HUES64 (cell line): ENCODE results near the gene BLM.

Source experiments
- H3K27ac ChIP-seq: 2 replicates; pipeline ENCODE4 v1.7.0; 2013; ENCODE audit warnings: low read depth, low read length, inconsistent platforms
- H3K27me3 ChIP-seq: 2 replicates; pipeline ENCODE4 v1.6.1; 2013; ENCODE audit warnings: mild to moderate bottlenecking, low read length; ENCODE audit not compliant: insufficient read depth
- H3K36me3 ChIP-seq: 2 replicates; pipeline ENCODE4 v1.6.1; 2013; ENCODE audit warnings: mild to moderate bottlenecking, low read length; ENCODE audit not compliant: insufficient read depth
- H3K4me1 ChIP-seq: 2 replicates; pipeline ENCODE4 v1.6.1; 2013; ENCODE audit warnings: mild to moderate bottlenecking, low read length, moderate library complexity; ENCODE audit not compliant: insufficient read depth
- H3K4me3 ChIP-seq: 2 replicates; pipeline ENCODE4 v1.5.1; 2013; ENCODE audit warnings: mild to moderate bottlenecking, low read length, moderate library complexity
- H3K9ac ChIP-seq: 2 replicates; pipeline ENCODE4 v1.6.1; 2013; ENCODE audit warnings: mild to moderate bottlenecking, low read depth, low read length
- H3K9me3 ChIP-seq: 2 replicates; pipeline ENCODE4 v1.6.1; 2013; ENCODE audit warnings: low read depth, low read length; ENCODE audit not compliant: insufficient read depth
- WGBS: fragments of 150-250, 120-280 bp; methylation state at CpG from one replicate; pipeline ENCODE4 v1.1.7; 2013; ENCODE audit warnings: missing lambda C conversion rate; 5-methylcytosine and 5-hydroxymethylcytosine counted together

Gene BLM

GRCh38 chr15:90691982-90692773 lies 25.0 kb upstream of the BLM start:
- H3K9ac ChIP-seq = no peak overlapping the region
- 84% methylated on average over 4 of the region's 4 CpGs for WGBS
- H3K27ac ChIP-seq = no peak overlapping the region
- H3K4me3 ChIP-seq = no peak overlapping the region
- no peaks in the 10 kb centered on the region for H3K27me3 ChIP-seq
- no peaks in the 10 kb centered on the region for H3K36me3 ChIP-seq
- H3K9me3 ChIP-seq = peaks cover 8% of the 10 kb centered on the region; the same call in 1 of the 2 replicates
- no peaks in the 10 kb centered on the region for H3K4me1 ChIP-seq

GRCh38 chr15:90694987-90695386 lies 22.2 kb upstream of the BLM start:
- Histone ChIP-seq H3K27ac (no peak overlapping the region), H3K27me3 (no peaks in the 10 kb centered on the region), H3K4me3 (no peak overlapping the region), H3K36me3 (no peaks in the 10 kb centered on the region), H3K4me1 (no peaks in the 10 kb centered on the region), H3K9me3 (no peaks in the 10 kb centered on the region), H3K9ac (no peak overlapping the region)

- Histone ChIP-seq H3K4me3 (no peak overlapping the region), H3K9me3 (no peaks in the 10 kb centered on the region), H3K4me1 (no peaks in the 10 kb centered on the region), H3K27ac (no peak overlapping the region), H3K27me3 (no peaks in the 10 kb centered on the region), H3K9ac (no peak overlapping the region), H3K36me3 (no peaks in the 10 kb centered on the region)
- WGBS = 94% methylated on average over 1 of the region's 1 CpG
Observed at GRCh38 chr15:90697175-90697574, 20.0 kb upstream of the BLM start.

GRCh38 chr15:90698629-90699028 lies 18.5 kb upstream of the BLM start:
- 90% methylated on average over 3 of the region's 3 CpGs for WGBS
- Histone ChIP-seq H3K4me1 (no peaks in the 10 kb centered on the region), H3K27ac (no peak overlapping the region), H3K9me3 (no peaks in the 10 kb centered on the region), H3K9ac (no peak overlapping the region), H3K27me3 (no peaks in the 10 kb centered on the region), H3K36me3 (no peaks in the 10 kb centered on the region), H3K4me3 (no peak overlapping the region)

GRCh38 chr15:90701048-90701447 lies 16.1 kb upstream of the BLM start:
- no peak overlapping the region for H3K27ac ChIP-seq
- no peaks in the 10 kb centered on the region for H3K4me1 ChIP-seq
- no peaks in the 10 kb centered on the region for H3K36me3 ChIP-seq
- WGBS = 98% methylated on average over 2 of the region's 2 CpGs
- H3K4me3 ChIP-seq = no peak overlapping the region
- H3K27me3 ChIP-seq = no peaks in the 10 kb centered on the region
- no peak overlapping the region for H3K9ac ChIP-seq
- H3K9me3 ChIP-seq = no peaks in the 10 kb centered on the region

GRCh38 chr15:90701880-90702630 lies 15.1 kb upstream of the BLM start:
- Histone ChIP-seq H3K4me3 (no peak overlapping the region), H3K9me3 (no peaks in the 10 kb centered on the region), H3K9ac (no peak overlapping the region), H3K27me3 (no peaks in the 10 kb centered on the region), H3K27ac (no peak overlapping the region), H3K36me3 (no peaks in the 10 kb centered on the region), H3K4me1 (no peaks in the 10 kb centered on the region)
- 94% methylated on average over 8 of the region's 9 CpGs for WGBS

GRCh38 chr15:90703455-90703854 lies 13.7 kb upstream of the BLM start:
- Histone ChIP-seq H3K9ac (no peak overlapping the region), H3K9me3 (no peaks in the 10 kb centered on the region), H3K36me3 (no peaks in the 10 kb centered on the region), H3K27me3 (no peaks in the 10 kb centered on the region), H3K4me3 (no peak overlapping the region), H3K27ac (no peak overlapping the region), H3K4me1 (no peaks in the 10 kb centered on the region)
- 97% methylated on average over 5 of the region's 5 CpGs for WGBS

GRCh38 chr15:90705212-90705611 lies 11.9 kb upstream of the BLM start:
- H3K4me3 ChIP-seq = no peak overlapping the region
- H3K27me3 ChIP-seq = no peaks in the 10 kb centered on the region
- no peak overlapping the region for H3K27ac ChIP-seq
- H3K36me3 ChIP-seq = no peaks in the 10 kb centered on the region
- H3K9me3 ChIP-seq = no peaks in the 10 kb centered on the region
- WGBS = 88% methylated on average over 4 of the region's 4 CpGs
- no peaks in the 10 kb centered on the region for H3K4me1 ChIP-seq
- H3K9ac ChIP-seq = no peak overlapping the region

GRCh38 chr15:90706394-90707327 lies 10.5 kb upstream of the BLM start:
- no peaks in the 10 kb centered on the region for H3K4me1 ChIP-seq
- WGBS = 95% methylated on average over 7 of the region's 7 CpGs
- no peak overlapping the region for H3K4me3 ChIP-seq
- no peak overlapping the region for H3K9ac ChIP-seq
- no peaks in the 10 kb centered on the region for H3K36me3 ChIP-seq
- no peaks in the 10 kb centered on the region for H3K9me3 ChIP-seq
- no peaks in the 10 kb centered on the region for H3K27me3 ChIP-seq
- H3K27ac ChIP-seq = no peak overlapping the region

GRCh38 chr15:90707489-90707888 lies 9.7 kb upstream of the BLM start:
- H3K9ac ChIP-seq = no peak overlapping the region
- H3K4me3 ChIP-seq = no peak overlapping the region
- no CpG with 5 or more reads among the region's 2 CpGs for WGBS
- H3K36me3 ChIP-seq = no peaks in the 10 kb centered on the region
- H3K9me3 ChIP-seq = no peaks in the 10 kb centered on the region
- no peaks in the 10 kb centered on the region for H3K27me3 ChIP-seq
- no peak overlapping the region for H3K27ac ChIP-seq
- H3K4me1 ChIP-seq = no peaks in the 10 kb centered on the region

- Histone ChIP-seq H3K4me3 (no peak overlapping the region), H3K36me3 (no peaks in the 10 kb centered on the region), H3K9ac (no peak overlapping the region), H3K9me3 (no peaks in the 10 kb centered on the region), H3K27me3 (no peaks in the 10 kb centered on the region), H3K4me1 (no peaks in the 10 kb centered on the region), H3K27ac (no peak overlapping the region)
- 75% methylated on average over 1 of the region's 1 CpG for WGBS
Observed at GRCh38 chr15:90708516-90708915, 8.6 kb upstream of the BLM start.
